IPS-11a (cell line): ENCODE data around the gene TAS2R8.
"Not testable (repeated sequence)": the region's sequence is repeated elsewhere in the genome, so short reads cannot be mapped to it uniquely, and the experiment has no call there.

ENCODE experiments used
- H3K4me3 ChIP-seq: one replicate; pipeline ENCODE4 v1.5.1; 2013; ENCODE audit warnings: low read depth, low read length, control low read depth

TAS2R8 gene

GRCh38 chr12:10807186-10807585 lies at the start of gene TAS2R8:
TSS of gene TAS2R8 (minus strand) at chr12:10807286. CDS start at chr12:10806980, 306 bp downstream.
- H3K4me3 ChIP-seq = no peak within 1 kb of the TSS

DNA sequence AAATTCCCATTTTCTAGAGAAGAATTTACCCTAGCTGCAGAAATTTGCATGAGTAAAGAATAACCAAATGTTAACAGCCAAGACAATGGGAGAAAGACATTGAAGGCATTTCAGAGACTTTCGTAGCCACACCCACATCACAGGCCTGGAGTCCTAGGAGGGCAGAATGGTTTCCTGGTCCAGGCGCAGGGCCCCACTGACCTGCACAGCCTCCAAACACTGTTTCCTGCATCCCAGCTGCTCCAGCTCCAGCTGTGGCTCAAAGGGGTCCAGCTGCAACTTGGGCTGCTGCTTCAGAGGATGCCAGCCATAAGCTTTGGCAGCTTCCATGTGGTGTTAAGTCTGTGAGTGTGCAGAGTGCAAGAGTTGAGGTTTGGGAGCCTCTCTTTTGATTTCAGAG lies 48.7 kb upstream of the TAS2R8 start:
- no peak overlapping the region for H3K4me3 ChIP-seq

DNA sequence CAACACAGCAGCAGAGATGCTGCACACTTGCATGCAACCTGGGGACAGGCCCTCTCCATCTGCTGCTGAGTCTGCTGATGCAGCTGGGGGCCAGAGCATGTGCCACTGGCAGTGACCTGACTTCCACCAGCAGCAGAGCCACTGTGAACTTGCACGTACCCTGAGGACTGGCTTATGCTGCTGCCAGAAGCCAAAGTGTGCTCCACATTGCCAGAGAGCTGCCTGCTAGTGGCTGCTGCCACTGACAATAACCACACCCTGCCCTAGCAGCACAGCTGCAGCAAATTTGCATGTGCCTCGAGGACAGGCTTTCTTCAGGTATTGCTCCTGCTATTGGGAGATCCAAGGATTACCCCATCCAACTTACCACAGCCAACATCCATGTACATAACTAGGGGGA lies 46.7 kb upstream of the TAS2R8 start:
- H3K4me3 ChIP-seq = no peak overlapping the region

DNA sequence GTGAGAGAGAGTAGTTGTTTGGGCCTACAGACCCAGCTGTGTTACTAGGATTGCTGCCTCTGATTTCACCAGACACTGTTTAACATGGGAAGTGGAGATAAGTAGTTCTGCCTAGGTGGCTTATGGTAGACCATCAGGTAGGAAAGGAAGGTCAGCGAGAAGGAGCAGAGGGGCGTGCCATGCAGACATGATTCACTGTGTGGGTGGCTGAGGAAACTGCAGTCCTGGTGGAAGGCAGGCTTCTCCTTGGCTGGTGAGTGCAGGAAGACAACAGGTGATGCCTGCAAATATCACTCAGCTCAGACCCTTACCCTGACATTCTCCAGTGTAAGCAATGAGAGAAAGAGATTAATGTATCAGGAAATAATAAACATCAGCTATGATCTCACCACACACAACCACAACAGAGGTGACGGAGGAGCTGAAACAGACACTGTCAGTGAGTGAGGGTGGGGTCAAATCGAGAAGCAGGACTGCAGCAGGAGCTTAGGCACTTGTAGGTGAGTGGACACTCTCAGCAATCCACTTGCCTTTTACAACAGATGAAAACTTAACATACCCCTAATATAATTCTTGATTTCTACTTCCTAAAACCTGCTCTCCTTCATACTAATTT lies 44.3 kb upstream of the TAS2R8 start:
- H3K4me3 ChIP-seq = no peak overlapping the region

- H3K4me3 ChIP-seq = no peak within 1 kb of the TSS
Observed at GRCh38 chr12:10849425-10849878, 42.4 kb upstream of the TAS2R8 start, which contains the start of gene PRR4. TSS of gene PRR4 (minus strand) at chr12:10849475. CDS start at chr12:10849437, 38 bp downstream.

GRCh38 chr12:10847744-10848143 lies 40.7 kb upstream of the TAS2R8 start:
- no peak overlapping the region for H3K4me3 ChIP-seq

- H3K4me3 ChIP-seq = no peak overlapping the region
Observed at GRCh38 chr12:10842862-10843261, 35.8 kb upstream of the TAS2R8 start.

DNA sequence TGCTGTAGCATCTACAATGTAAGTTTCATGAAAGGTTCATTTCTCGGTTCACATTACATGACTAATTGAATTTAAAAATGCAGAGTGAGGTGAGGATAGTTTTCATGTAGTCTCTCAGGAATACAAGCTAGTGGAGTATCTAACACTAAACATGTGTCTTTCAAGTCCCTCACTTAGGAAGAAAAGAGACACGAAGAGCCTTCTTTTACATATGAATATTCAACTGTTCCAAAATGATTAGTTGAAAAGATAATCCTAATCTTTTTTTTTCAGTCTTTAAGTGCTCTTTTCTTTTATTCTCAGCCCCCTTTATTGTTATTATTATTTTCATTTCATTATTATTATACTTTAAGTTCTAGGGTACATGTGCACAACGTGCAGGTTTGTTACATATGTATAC lies 31.4 kb upstream of the TAS2R8 start:
- no peak overlapping the region for H3K4me3 ChIP-seq

- no peak overlapping the region for H3K4me3 ChIP-seq
Observed at GRCh38 chr12:10829994-10830393, 22.9 kb upstream of the TAS2R8 start.

- no peak within 1 kb of the TSS for H3K4me3 ChIP-seq
Observed at GRCh38 chr12:10826258-10826657, 19.2 kb upstream of the TAS2R8 start, which contains the start of gene TAS2R10. TSS of gene TAS2R10 (minus strand) at chr12:10826358. CDS start at chr12:10826269, 89 bp downstream.

DNA sequence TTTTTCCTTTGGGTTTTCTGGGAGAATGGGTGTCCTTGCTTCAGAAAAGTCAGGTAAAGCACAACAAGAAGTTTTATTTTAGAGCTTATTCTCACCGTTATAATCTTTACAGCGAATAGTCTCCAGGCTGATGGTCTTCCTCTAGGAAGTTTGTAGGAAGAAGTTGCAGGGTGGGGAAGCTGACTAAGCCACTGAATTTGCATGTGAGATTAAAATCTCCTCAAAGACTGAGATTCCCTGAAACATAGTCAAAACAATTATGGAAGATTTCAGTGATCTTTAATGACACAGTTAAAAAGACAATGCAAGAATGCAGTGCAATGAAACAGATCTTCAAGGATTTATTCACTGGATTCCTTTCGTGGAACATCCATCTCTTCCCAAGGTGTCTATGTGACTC lies 17.9 kb upstream of the TAS2R8 start:
- H3K4me3 ChIP-seq = no peak overlapping the region

- no peak overlapping the region for H3K4me3 ChIP-seq
Observed at GRCh38 chr12:10811883-10812536, 4.9 kb upstream of the TAS2R8 start.

DNA sequence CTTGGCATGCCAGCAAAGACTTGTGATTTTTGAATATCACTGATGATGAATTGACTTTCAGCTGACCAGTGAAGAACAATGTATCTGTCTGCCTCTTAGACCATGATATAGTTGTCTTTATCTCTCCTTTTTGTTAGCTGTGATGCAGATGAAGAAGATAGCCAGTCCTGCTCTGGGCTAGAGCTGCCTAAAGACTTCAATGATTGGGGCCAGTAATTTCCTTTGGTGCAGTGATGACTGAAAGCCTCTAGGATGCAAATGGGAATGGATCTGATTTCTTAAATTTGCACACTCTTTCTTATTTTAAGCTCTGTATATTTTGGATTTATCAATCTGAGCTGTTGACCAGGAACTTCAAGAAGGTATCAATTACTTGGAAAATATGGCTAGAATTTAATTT lies 3.0 kb upstream of the TAS2R8 start, which contains the start of gene TAS2R9:
TSS of gene TAS2R9 (minus strand) at position 101 of the 400 bp plus-strand sequence. CDS start at position 8, 93 bp downstream.
- H3K4me3 ChIP-seq = no peak within 1 kb of the TSS

DNA sequence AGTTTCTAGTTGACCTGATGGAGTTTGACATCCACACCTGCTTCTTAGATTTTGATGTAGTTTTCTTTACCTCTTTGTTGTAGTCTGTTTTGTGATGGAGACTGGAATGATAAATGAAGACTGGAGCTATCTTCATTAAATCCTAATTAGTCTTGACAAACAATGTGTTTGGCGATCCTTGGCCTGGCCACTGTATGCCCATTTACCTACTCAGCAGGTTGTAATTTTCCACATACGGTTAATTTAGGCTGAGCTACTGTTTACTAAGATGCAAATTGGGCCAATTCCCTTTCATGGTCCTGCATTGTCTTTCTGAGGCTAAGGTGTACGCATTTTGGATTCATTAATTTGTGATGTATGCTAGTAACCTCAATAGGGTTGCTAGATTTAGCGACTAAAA lies 4.5 kb downstream of the TAS2R8 start, which contains the start of gene TAS2R7:
TSS of gene TAS2R7 (minus strand) at position 41 of the 400 bp plus-strand sequence. CDS start 57 bp downstream, outside the sequence.
- H3K4me3 ChIP-seq = no peak within 1 kb of the TSS

DNA sequence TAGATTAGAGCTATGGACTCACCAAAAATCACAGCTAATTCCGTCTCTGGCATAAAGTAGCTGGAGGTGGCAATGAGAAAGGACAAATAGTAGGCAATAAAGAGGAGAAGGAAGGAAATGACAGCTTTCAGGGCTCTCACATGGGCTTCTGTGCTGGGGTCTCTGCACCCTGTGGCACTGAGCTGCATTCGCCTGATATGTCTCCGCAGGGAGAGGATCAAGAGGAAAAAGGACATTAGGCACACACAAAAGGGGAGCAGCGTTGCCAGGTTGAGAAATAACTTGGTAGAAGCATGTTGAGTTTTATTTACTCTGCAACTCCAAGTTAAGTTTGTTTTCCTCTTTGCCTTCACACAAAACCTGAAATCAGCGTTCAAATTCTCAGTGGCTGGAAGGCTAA lies 5.3 kb downstream of the TAS2R8 start:
- no peak overlapping the region for H3K4me3 ChIP-seq

DNA sequence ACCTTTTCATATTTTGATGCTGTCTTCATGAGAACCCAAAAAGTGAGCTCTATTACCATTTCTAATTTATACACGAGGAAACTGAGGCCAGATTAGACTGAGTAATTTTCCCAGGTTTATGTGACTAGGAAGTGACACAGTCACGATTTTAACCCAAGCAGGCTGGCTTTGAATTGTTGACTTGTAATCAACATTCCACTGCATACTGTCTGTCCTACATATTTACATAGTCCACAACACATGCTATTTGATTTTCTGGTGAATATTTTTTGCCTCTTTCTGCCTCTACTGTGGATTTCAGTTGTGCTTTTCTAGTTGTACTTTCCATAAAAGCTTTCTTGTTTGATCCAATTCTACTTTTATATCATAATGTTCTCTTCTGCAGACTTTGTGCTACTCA lies 12.9 kb downstream of the TAS2R8 start:
- no peak overlapping the region for H3K4me3 ChIP-seq

GRCh38 chr12:10791769-10792168 lies 15.3 kb downstream of the TAS2R8 start:
- H3K4me3 ChIP-seq = not testable (repeated sequence)

DNA sequence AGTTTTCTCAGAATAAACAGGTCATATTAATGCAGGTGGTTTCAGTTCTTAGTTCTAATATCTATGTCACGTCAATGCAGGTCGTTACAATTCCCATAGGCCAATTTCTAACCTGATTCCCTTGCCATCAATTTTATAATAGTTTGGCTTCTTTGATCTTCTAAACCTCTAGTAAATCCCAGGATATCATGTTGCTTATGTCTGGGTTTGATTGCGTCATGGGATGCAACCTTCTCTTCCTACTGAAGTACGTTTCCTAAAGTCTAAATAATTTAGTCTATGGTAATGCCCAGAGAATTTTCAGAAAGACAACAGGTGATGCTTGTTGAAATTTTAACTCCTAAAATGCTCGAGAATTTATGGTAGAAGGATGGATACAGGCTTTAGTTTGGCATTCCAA lies 23.8 kb downstream of the TAS2R8 start:
- no peak overlapping the region for H3K4me3 ChIP-seq

- H3K4me3 ChIP-seq = no peak overlapping the region
Observed at GRCh38 chr12:10779103-10779502, 28.0 kb downstream of the TAS2R8 start.

- no peak overlapping the region for H3K4me3 ChIP-seq
Observed at GRCh38 chr12:10771132-10771733, 35.9 kb downstream of the TAS2R8 start.

GRCh38 chr12:10759657-10760056 lies 47.4 kb downstream of the TAS2R8 start:
- no peak overlapping the region for H3K4me3 ChIP-seq

GRCh38 chr12:10756194-10756593 lies 50.9 kb downstream of the TAS2R8 start:
- no peak overlapping the region for H3K4me3 ChIP-seq
